A549 treated with CpdA at 1 μM for 4 hours (cell line): ENCODE measurements around the gene NRAS. TPM values are rescaled to one million over a fixed set of nuclear protein-coding genes. Genes with fewer than 3 reads are reported as not detected.

Source experiments
- total RNA-seq: library from RNA; stranded (reverse); fragments of 200-300 nt; extraction: Qiagen RNA extraction; gene quantifications from 5 replicates; pipeline ENCODE4 v1.2.3, GENCODE V29; 2022; ENCODE audit warnings: low read depth

The NRAS gene
- 25.8 to 35.2 TPM (median 28.7 TPM) in 5 replicates for total RNA-seq

GRCh38 chr1:114716304-114717170 lies at the start of gene NRAS:
NRAS (minus strand) TSS chr1:114716771; CDS start chr1:114716160, 611 bp downstream.

GRCh38 chr1:114757455-114758255 lies 41.1 kb upstream of the NRAS start, which contains the start of gene CSDE1:
CSDE1 (minus strand) TSS chr1:114757984; CDS start chr1:114739890, 18,094 bp downstream.

GRCh38 chr1:114695430-114696058 lies 21.0 kb downstream of the NRAS start, which contains the start of gene AMPD1:
AMPD1 (minus strand) TSS chr1:114695546; CDS start chr1:114695471, 75 bp downstream.

GRCh38 chr1:114669562-114670082 lies 46.9 kb downstream of the NRAS start, which contains the start of gene DENND2C:
DENND2C (minus strand) TSS chr1:114670049; CDS start chr1:114625984, 44,065 bp downstream.

Other genes with a start within 250 kb of the NRAS start
- gene TRIM33, start 205.6 kb downstream of the NRAS start, total RNA-seq, result 7.9 to 15.7 TPM (median 13.2 TPM) in 5 replicates
- 27.5 to 31.1 TPM (median 29.3 TPM) in 5 replicates for gene BCAS2, start 135.2 kb downstream of the NRAS start, total RNA-seq
- gene DENND2C, start 46.7 kb downstream of the NRAS start, total RNA-seq, result 0.29 to 0.93 TPM (median 0.45 TPM) in 5 replicates
- gene AMPD1, start 21.2 kb downstream of the NRAS start, total RNA-seq, result not detected in 5 replicates
- 126 to 171 TPM (median 128 TPM) in 5 replicates for gene CSDE1, start 41.2 kb upstream of the NRAS start, total RNA-seq
- 16.1 to 20.7 TPM (median 17.4 TPM) in 5 replicates for gene SIKE1, start 63.9 kb upstream of the NRAS start, total RNA-seq
- gene SYCP1, start 138.1 kb upstream of the NRAS start, total RNA-seq, result not detected in 5 replicates